LNCAP (cell line): Measurements from ENCODE around the gene VSTM5.

Experiments
- CTCF ChIP-seq: fragments of 450-650 bp; IDR thresholded peaks from 2 replicates; pipeline ENCODE4 v1.5.1; 2017; ENCODE audit warnings: mild to moderate bottlenecking

VSTM5 gene

GRCh38 chr11:93869830-93870229, 19.4 kb upstream of the VSTM5 start:
- TF ChIP-seq CTCF: no peak

GRCh38 chr11:93868404-93868803, 18.0 kb upstream of the VSTM5 start:
- peak; percentile 47 for TF ChIP-seq CTCF

GRCh38 chr11:93861808-93862207, 11.4 kb upstream of the VSTM5 start:
- TF ChIP-seq CTCF: no peak

GRCh38 chr11:93858121-93858775, 7.8 kb upstream of the VSTM5 start:
- TF ChIP-seq CTCF: no peak

GRCh38 chr11:93857413-93858120, 7.1 kb upstream of the VSTM5 start:
- no peak for TF ChIP-seq CTCF

- TF ChIP-seq CTCF: no peak
Observed at GRCh38 chr11:93852242-93852641, 1.8 kb upstream of the VSTM5 start.

- TF ChIP-seq CTCF: no peak
Observed at GRCh38 chr11:93849751-93850593, 446 bp downstream of the VSTM5 start.
